Calu3 (cell line): ENCODE data around the gene PICK1. TPM values are rescaled to one million over a fixed set of nuclear protein-coding genes. Genes with fewer than 3 reads are reported as not detected.

ENCODE experiments used
- BruUV-seq: library from RNA; stranded (reverse); fragments of 400-500 nt; replicated peaks from 2 replicates; lab custom pipeline; 2021; lab: Mats Ljungman, UMichigan
- CTCF ChIA-PET: fragments of 300-600 bp; sonication (Branson Sonifier 250); formaldehyde crosslinking; loops from one replicate; lab custom pipeline; 2022; ENCODE audit warnings: antibody characterized with exemption; lab: Charles Lee
- DNase-seq: peaks from one replicate; pipeline ENCODE4 v3.0.0; 2022
- H3K27ac Mint-ChIP-seq: one replicate; pipeline ENCODE4 v1.8.0; 2022; ENCODE audit warnings: mixed read lengths; ENCODE audit not compliant: unreplicated experiment
- H3K27me3 Mint-ChIP-seq: one replicate; pipeline ENCODE4 v1.8.0; 2022; ENCODE audit warnings: mixed read lengths; ENCODE audit not compliant: unreplicated experiment
- H3K36me3 Mint-ChIP-seq: one replicate; pipeline ENCODE4 v1.8.0; 2022; ENCODE audit warnings: mild to moderate bottlenecking, moderate library complexity, mixed read lengths; ENCODE audit not compliant: insufficient read depth, unreplicated experiment
- H3K4me1 Mint-ChIP-seq: one replicate; pipeline ENCODE4 v1.8.0; 2022; ENCODE audit warnings: mild to moderate bottlenecking, low read depth, mixed read lengths; ENCODE audit not compliant: unreplicated experiment
- H3K4me3 Mint-ChIP-seq: one replicate; pipeline ENCODE4 v1.8.0; 2022; ENCODE audit warnings: mild to moderate bottlenecking, low read depth, moderate library complexity, mixed read lengths; ENCODE audit not compliant: unreplicated experiment
- H3K9me3 Mint-ChIP-seq: one replicate; pipeline ENCODE4 v1.8.0; 2022; ENCODE audit warnings: low read depth, mixed read lengths; ENCODE audit not compliant: unreplicated experiment
- intact Hi-C: fragments of 100-400 bp; cut with micrococcal nuclease; formaldehyde crosslinking; loops from one replicate; pipeline ENCODE4 v1.10.0; 2022; ENCODE audit not compliant: unreplicated experiment
- total RNA-seq: library from RNA; stranded (reverse); gene quantifications from 2 replicates; pipeline ENCODE4 v1.2.3, GENCODE V29; 2022
- TF ChIP-seq, protein P1 (sequence below): fragments of 200-600 bp; IDR thresholded peaks from one replicate; pipeline ENCODE4 v1.8.0; 2022; ENCODE audit warnings: antibody characterized with exemption; ENCODE audit not compliant: unreplicated experiment

The PICK1 gene
- total RNA-seq, 1 experiment from 2014 or later, result 54.2 TPM

DNA sequence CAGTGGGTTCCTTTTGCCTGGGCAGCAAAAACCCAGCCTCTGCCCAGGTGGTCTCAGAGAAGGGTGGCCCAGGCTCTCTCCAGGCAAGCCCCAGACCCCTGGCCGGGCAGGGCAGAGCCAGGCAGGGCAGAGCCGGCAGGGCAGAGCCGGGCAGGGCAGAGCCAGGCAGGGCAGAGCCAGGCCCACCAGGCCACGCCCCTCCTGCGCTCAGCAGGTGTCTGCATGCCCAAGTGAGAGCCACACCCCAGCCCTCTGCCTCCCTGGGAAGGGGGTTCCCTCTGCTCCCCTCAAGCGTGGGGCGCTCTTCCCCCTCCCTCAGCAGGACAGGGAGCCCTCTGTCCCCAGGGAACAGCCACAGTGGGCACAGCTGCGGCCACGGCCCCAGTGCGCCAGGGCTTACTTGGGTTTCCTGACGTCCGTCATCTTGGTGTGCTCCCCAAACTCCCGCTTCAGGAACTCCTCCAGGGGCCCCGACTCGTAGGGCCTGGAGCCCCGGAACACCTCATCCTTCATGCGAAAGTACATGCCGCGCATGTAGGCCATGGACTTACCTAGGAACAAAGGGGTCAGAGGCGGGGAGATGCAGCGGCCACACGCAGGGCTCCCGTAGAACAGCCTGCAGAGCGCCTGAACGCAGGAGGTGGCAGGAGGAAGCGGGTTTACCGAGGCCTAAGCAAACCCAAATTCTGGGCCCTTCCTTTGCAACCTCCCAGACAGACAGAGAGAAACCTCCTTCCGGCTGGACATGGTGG lies 63.3 kb downstream of the PICK1 start:
- CTCF ChIA-PET, result no interaction called here

DNA sequence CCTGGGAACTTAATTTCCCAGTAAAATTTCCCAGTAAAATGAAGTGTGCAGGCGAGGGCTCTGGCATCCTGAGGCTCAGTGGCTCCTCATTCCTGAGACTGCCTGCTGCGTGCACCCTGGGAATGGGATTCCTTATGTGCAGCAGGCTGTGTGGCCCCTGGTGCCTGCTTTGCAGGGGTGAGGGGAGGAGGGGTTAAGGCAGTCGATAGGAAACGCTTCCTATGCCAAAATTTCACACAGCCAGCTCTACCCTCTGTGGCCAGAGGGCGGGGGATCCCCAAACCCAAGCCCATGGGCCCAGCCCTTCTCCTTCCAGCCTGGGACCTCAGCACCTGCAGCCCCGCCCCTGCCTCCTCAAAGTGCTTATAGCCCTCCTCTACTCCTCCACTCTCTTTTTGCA lies 65.4 kb downstream of the PICK1 start:
- Mint-ChIP-seq H3K4me3 (no peak overlapping the region), H3K9me3 (no peaks in the 10 kb centered on the region), H3K36me3 (peaks cover 18% of the 10 kb centered on the region), H3K27ac (no peak overlapping the region), H3K27me3 (no peaks in the 10 kb centered on the region), H3K4me1 (no peaks in the 10 kb centered on the region)
- TF ChIP-seq, protein P1, sequence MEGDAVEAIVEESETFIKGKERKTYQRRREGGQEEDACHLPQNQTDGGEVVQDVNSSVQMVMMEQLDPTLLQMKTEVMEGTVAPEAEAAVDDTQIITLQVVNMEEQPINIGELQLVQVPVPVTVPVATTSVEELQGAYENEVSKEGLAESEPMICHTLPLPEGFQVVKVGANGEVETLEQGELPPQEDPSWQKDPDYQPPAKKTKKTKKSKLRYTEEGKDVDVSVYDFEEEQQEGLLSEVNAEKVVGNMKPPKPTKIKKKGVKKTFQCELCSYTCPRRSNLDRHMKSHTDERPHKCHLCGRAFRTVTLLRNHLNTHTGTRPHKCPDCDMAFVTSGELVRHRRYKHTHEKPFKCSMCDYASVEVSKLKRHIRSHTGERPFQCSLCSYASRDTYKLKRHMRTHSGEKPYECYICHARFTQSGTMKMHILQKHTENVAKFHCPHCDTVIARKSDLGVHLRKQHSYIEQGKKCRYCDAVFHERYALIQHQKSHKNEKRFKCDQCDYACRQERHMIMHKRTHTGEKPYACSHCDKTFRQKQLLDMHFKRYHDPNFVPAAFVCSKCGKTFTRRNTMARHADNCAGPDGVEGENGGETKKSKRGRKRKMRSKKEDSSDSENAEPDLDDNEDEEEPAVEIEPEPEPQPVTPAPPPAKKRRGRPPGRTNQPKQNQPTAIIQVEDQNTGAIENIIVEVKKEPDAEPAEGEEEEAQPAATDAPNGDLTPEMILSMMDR, result no peak
- CTCF ChIA-PET, result no interaction called here
- BruUV-seq, result no TSS peak
- intact Hi-C loops, result no loop called here
- DNase-seq, result no peak

More for the DNA sequence above, 63.3 kb downstream of the PICK1 start:
- H3K4me3 Mint-ChIP-seq, result no peak overlapping the region
- intact Hi-C loops, result no loop called here
- BruUV-seq, result no TSS peak
- no peaks in the 10 kb centered on the region for H3K27me3 Mint-ChIP-seq
- H3K36me3 Mint-ChIP-seq, result peaks cover 20% of the 10 kb centered on the region
- H3K4me1 Mint-ChIP-seq, result no peaks in the 10 kb centered on the region
- DNase-seq, result no peak
- TF ChIP-seq, protein P1, result no peak
- H3K9me3 Mint-ChIP-seq, result no peaks in the 10 kb centered on the region
- no peak overlapping the region for H3K27ac Mint-ChIP-seq

DNA sequence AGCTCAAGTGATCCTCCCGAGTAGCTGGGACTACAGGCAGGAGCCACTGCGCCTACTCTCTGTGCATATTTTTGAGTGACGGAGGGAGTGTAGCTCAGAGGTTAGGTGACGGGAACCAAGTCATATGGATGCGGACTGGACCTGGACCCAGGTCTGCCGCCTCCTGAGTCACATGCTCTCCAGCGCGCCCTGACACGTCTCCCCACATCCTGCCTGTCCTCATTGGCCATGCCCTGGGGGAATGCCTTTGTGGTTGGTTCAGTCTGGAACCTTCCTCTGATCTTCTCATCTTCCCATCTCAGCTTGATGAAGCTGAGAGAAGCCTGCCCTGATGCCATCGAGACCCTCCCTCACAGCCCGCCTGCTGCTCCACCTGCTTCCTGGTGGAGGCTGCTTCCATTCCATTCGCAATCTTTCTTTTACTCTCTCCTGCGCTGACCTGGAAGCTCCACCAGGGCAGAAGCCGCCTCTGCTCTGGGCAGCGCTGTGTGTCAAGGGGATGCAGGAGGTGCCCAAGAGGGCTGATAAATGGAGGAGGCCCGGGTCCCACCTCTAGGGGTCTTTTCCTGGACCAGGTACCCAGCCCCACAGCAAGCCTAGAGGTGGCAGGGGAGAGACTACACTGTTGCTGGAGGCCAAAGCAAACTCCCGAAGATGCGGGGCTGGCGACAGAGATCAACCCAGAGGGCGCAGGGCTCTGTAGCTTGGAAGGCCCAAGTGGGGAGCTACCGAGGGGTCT lies 67.2 kb downstream of the PICK1 start:
- Mint-ChIP-seq H3K4me3 (no peak overlapping the region), H3K9me3 (no peaks in the 10 kb centered on the region), H3K27me3 (no peaks in the 10 kb centered on the region), H3K36me3 (peaks cover 18% of the 10 kb centered on the region), H3K4me1 (no peaks in the 10 kb centered on the region), H3K27ac (no peak overlapping the region)
- intact Hi-C loops, result no loop called here
- DNase-seq, result no peak
- CTCF ChIA-PET, result no interaction called here
- TF ChIP-seq, protein P1, result no peak
- BruUV-seq, result no TSS peak

DNA sequence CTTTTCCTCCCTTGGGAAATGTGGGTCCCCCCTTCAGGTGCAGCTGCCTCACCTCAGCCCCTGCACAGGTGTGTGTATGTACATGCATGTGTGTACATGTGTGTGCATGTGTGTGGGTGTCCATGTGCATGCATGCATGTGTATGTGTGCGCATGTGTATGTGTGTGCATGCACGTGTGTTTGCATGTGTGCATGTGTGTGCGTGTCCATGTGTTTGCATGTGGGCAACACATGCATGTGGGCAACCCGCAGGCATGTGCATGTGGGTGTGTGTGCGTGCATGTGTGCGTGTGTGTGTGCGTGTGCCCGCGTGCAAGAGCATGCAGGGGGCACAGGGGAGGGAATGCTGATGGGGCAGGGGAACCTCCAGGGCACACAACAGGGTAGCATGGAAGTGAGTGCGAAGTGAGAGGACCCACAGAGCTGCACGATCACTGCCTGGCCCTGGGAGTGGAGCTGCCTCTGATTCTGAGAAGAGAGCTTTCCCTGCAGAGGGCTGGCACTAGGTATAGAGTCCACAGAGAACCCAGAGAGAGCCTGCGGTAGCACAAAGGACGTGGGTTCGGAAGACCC lies 67.9 kb downstream of the PICK1 start:
- Mint-ChIP-seq H3K4me1 (no peaks in the 10 kb centered on the region), H3K9me3 (no peaks in the 10 kb centered on the region), H3K27me3 (no peaks in the 10 kb centered on the region), H3K4me3 (no peak overlapping the region), H3K36me3 (peaks cover 18% of the 10 kb centered on the region), H3K27ac (no peak overlapping the region)
- no TSS peak for BruUV-seq
- intact Hi-C loops, result no loop called here
- TF ChIP-seq, protein P1, result no peak
- CTCF ChIA-PET, result no interaction called here
- no peak for DNase-seq

Other genes with a start within 250 kb of the PICK1 start
- 22.7 and 29.9 TPM in 2 replicates for gene GCAT, start 249.5 kb upstream of the PICK1 start, total RNA-seq
- gene GALR3, start 234.0 kb upstream of the PICK1 start, total RNA-seq, result 0.31 TPM in 1 of 2 replicates, not detected in the other
- gene ANKRD54, start 213.1 kb upstream of the PICK1 start, total RNA-seq, result 23.9 and 27.1 TPM in 2 replicates
- 287 and 402 TPM in 2 replicates for gene EIF3L, start 208.0 kb upstream of the PICK1 start, total RNA-seq
- gene MICALL1, start 151.1 kb upstream of the PICK1 start, total RNA-seq, result 60.7 and 69.7 TPM in 2 replicates
- gene C22orf23, start 103.8 kb upstream of the PICK1 start, total RNA-seq, result 0.52 and 0.69 TPM in 2 replicates
- 105 and 111 TPM in 2 replicates for gene POLR2F, start 103.7 kb upstream of the PICK1 start, total RNA-seq
- gene SOX10, start 72.8 kb upstream of the PICK1 start, total RNA-seq, result not detected in 2 replicates
- not detected in 2 replicates for gene SLC16A8, start 26.8 kb downstream of the PICK1 start, total RNA-seq
- gene BAIAP2L2, start 53.3 kb downstream of the PICK1 start, total RNA-seq, result 51.2 and 68.2 TPM in 2 replicates
- 43.5 and 44.0 TPM in 2 replicates for gene PLA2G6, start 124.4 kb downstream of the PICK1 start, total RNA-seq
- gene MAFF, start 144.6 kb downstream of the PICK1 start, total RNA-seq, result 62.4 and 64.8 TPM in 2 replicates
- gene TMEM184B, start 215.6 kb downstream of the PICK1 start, total RNA-seq, result 113 and 114 TPM in 2 replicates